A549 (cell line): Measurements from ENCODE around the gene CACNA1C.

ENCODE experiments used
- CTCF ChIP-seq: fragments of >200 bp; sonication (Bioruptor Twin); formaldehyde crosslinking; IDR thresholded peaks from 3 replicates; pipeline ENCODE4 v1.5.1; 2016
- EP300 ChIP-seq, 2 experiments: fragments of >200 bp; sonication (Bioruptor Twin); formaldehyde crosslinking; IDR thresholded peaks; 2 replicates in 1 of 2; 3 replicates in 1 of 2; pipeline ENCODE4 v1.6.1; 2016 to 2017
- JUN ChIP-seq, 2 experiments: fragments of >200 bp; sonication (Bioruptor Twin); formaldehyde crosslinking; IDR thresholded peaks; 2 replicates in 1 of 2; 3 replicates in 1 of 2; pipeline ENCODE4 v1.6.1; 2016 to 2017
- MAZ ChIP-seq: fragments of 150-350 bp; IDR thresholded peaks from 2 replicates; pipeline ENCODE4 v1.6.1; 2014; ENCODE audit warnings: antibody characterized with exemption, low read depth, low read length, borderline replicate concordance
- NFE2L2 ChIP-seq: fragments of 150-350 bp; conservative IDR thresholded peaks from 2 replicates; pipeline ENCODE4 v1.6.1; 2014; ENCODE audit warnings: low read length
- POLR2A ChIP-seq: IDR thresholded peaks from 2 replicates; pipeline ENCODE4 v1.6.1; 2012; ENCODE audit warnings: mild to moderate bottlenecking, low read length
- REST ChIP-seq: fragments of 200-600 bp; sonication (generic); IDR thresholded peaks from 2 replicates; pipeline ENCODE4 v1.6.1; 2016; ENCODE audit warnings: antibody characterized with exemption, mild to moderate bottlenecking, moderate library complexity

- TF ChIP-seq CTCF (no peak), EP300 (IDR thresholded peaks at IDR 0.05) (no peak), REST (no peak), JUN (IDR thresholded peaks at IDR 0.05) (no peak), NFE2L2 (no peak), POLR2A (no peak), MAZ (no peak)
Observed at GRCh38 chr12:2737656-2738241, 685.0 kb downstream of the CACNA1C start.
